B cell (primary cell): Measurements from ENCODE around the gene DZANK1. TPM values are rescaled to one million over a fixed set of nuclear protein-coding genes. Genes with fewer than 3 reads are reported as not detected.

Experiments
- ATAC-seq: fragments of 200-7000 bp; cut with Tn5 transposase; one replicate; pipeline ENCODE4 v1.10.0; 2021; ENCODE audit warnings: low read depth, mild to moderate bottlenecking, moderate number of reproducible peaks, moderate library complexity
- CTCF ChIA-PET: fragments of 350-600 bp; sonication (Branson Sonifier 250); formaldehyde crosslinking; loops from one replicate; lab custom pipeline; 2021; ENCODE audit warnings: antibody characterized with exemption, inconsistent platforms; lab: Charles Lee
- POLR2A ChIA-PET: fragments of 350-600 bp; sonication (Branson Sonifier 250); formaldehyde crosslinking; loops from one replicate; lab custom pipeline; 2021; ENCODE audit warnings: antibody characterized with exemption; lab: Charles Lee
- DNase-seq: peaks from one replicate; pipeline ENCODE4 v3.0.0; 2013
- H2AFZ ChIP-seq: 2 replicates; pipeline ENCODE4 v1.6.1; 2012; ENCODE audit warnings: mild to moderate bottlenecking, low read depth, low read length; ENCODE audit not compliant: insufficient read depth, poor library complexity, severe bottlenecking
- H3K27ac ChIP-seq, 2 donors: 1 replicate in 1 of 2; 2 replicates in 1 of 2; pipeline ENCODE4 v1.5.1; 2012 to 2013; ENCODE audit warnings: low read length in 2 of 2, mild to moderate bottlenecking in 2 of 2, moderate library complexity in 1 of 2
- H3K27me3 ChIP-seq, 4 experiments: fragments of 200-600 bp in 1 of 4; sonication (generic) in 1 of 4; replicated peaks in 1 of 4; 1 replicate in 2 of 4; 2 replicates in 2 of 4; pipeline versions ENCODE4 v1.6.1 to v1.7.0; 2013 to 2016; ENCODE audit warnings: low read length in 3 of 4, mild to moderate bottlenecking in 2 of 4, mixed read lengths in 1 of 4, moderate library complexity in 1 of 4; ENCODE audit not compliant: insufficient read depth in 4 of 4, control insufficient read depth in 3 of 4; ENCODE audit errors: control extremely low read depth in 1 of 4
- H3K36me3 ChIP-seq, 2 experiments: replicated peaks in 1 of 2; 1 replicate in 1 of 2; 2 replicates in 1 of 2; pipeline versions ENCODE4 v1.6.1 to v1.7.1; 2013; ENCODE audit warnings: low read length in 1 of 2; ENCODE audit not compliant: insufficient read depth in 2 of 2, control insufficient read depth in 1 of 2; ENCODE audit errors: control extremely low read depth in 1 of 2, extremely low read depth in 1 of 2
- H3K4me1 ChIP-seq, 2 donors: fragments of 200-600 bp in 1 of 2; sonication (generic) in 1 of 2; 1 replicate in 1 of 2; 2 replicates in 1 of 2; pipeline versions ENCODE4 v1.5.1 to v1.6.1; 2013 to 2017; ENCODE audit warnings: low read length in 2 of 2; ENCODE audit not compliant: control insufficient read depth in 2 of 2, insufficient read depth in 2 of 2
- H3K4me2 ChIP-seq: replicated peaks from 2 replicates; pipeline ENCODE3; 2012; ENCODE audit warnings: mild to moderate bottlenecking, low read depth, low read length; ENCODE audit not compliant: poor library complexity, severe bottlenecking
- H3K4me3 ChIP-seq, 5 experiments: fragments of 200-600 bp in 1 of 5; sonication (generic) in 1 of 5; 1 replicate in 3 of 5; 2 replicates in 2 of 5; pipeline versions ENCODE4 v1.5.1 to v1.7.0; 2011 to 2016; ENCODE audit warnings: low read length in 4 of 5, mild to moderate bottlenecking in 4 of 5, low read depth in 2 of 5, control low read depth in 1 of 5, moderate library complexity in 1 of 5; ENCODE audit not compliant: insufficient read depth in 1 of 5; ENCODE audit errors: control extremely low read depth in 1 of 5, extremely low read depth in 1 of 5
- H3K79me2 ChIP-seq: fragments of 200-600 bp; sonication (generic); one replicate; pipeline ENCODE4 v1.6.0; 2016; ENCODE audit warnings: low read length; ENCODE audit not compliant: control insufficient read depth, insufficient read depth
- H3K9ac ChIP-seq: fragments of 200-600 bp; sonication (generic); 2 replicates; pipeline ENCODE4 v1.6.1; 2017; ENCODE audit warnings: mild to moderate bottlenecking, low read length, moderate library complexity
- H3K9me3 ChIP-seq, 3 donors: one replicate each; pipeline versions ENCODE4 v1.6.1 to v1.7.1; 2013; ENCODE audit warnings: low read length in 2 of 3; ENCODE audit not compliant: control insufficient read depth in 2 of 3, insufficient read depth in 1 of 3; ENCODE audit errors: control extremely low read depth in 1 of 3
- H4K20me1 ChIP-seq: 2 replicates; pipeline ENCODE4 v1.6.0; 2012; ENCODE audit warnings: mild to moderate bottlenecking, low read length; ENCODE audit not compliant: insufficient read depth, control insufficient read depth, poor library complexity, severe bottlenecking
- H3K27ac Mint-ChIP-seq: one replicate; pipeline ENCODE4 v1.8.0; 2021; ENCODE audit warnings: mixed read lengths
- H3K27me3 Mint-ChIP-seq: one replicate; pipeline ENCODE4 v1.8.0; 2021; ENCODE audit warnings: mixed read lengths
- H3K4me1 Mint-ChIP-seq: one replicate; pipeline ENCODE4 v1.8.0; 2021; ENCODE audit warnings: mixed read lengths
- H3K4me3 Mint-ChIP-seq: one replicate; pipeline ENCODE4 v1.8.0; 2021; ENCODE audit warnings: mixed read lengths
- H3K9me3 Mint-ChIP-seq: one replicate; pipeline ENCODE4 v1.8.0; 2022; ENCODE audit warnings: mixed read lengths; ENCODE audit not compliant: insufficient read depth
- EZH2 ChIP-seq: IDR thresholded peaks from 2 replicates; pipeline ENCODE4 v1.6.1; 2012; ENCODE audit warnings: borderline replicate concordance, low read depth, mild to moderate bottlenecking, moderate library complexity, low read length; ENCODE audit not compliant: insufficient read depth, poor library complexity, severe bottlenecking
- WGBS: methylation state at CpG from one replicate; pipeline ENCODE4 v1.1.5; 2013; ENCODE audit warnings: missing lambda C conversion rate; ENCODE audit not compliant: insufficient coverage; 5-methylcytosine and 5-hydroxymethylcytosine counted together
- intact Hi-C: fragments of 100-400 bp; cut with micrococcal nuclease; formaldehyde crosslinking; loops from one replicate; pipeline ENCODE4 v1.10.0; 2022
- polyA plus RNA-seq: library from polyadenylated mRNA; depleted of rRNA; stranded (reverse); fragments of >200 nt; gene quantifications from 2 replicates; pipeline ENCODE4 v1.2.3, GENCODE V29; 2012
- total RNA-seq, 2 donors: library from RNA; stranded (reverse); fragments of 120-200 nt in 1 of 2; gene quantifications; 1 replicate in 1 of 2; 2 replicates in 1 of 2; pipeline versions ENCODE4 v1.2.3 to v1.2.4, GENCODE V29; 2013 to 2022
- TF ChIP-seq, protein P1 (sequence below): fragments of 200-600 bp; IDR thresholded peaks from one replicate; pipeline ENCODE4 v1.8.0; 2022; ENCODE audit warnings: antibody characterized with exemption, mild to moderate bottlenecking

The DZANK1 gene
- total and polyA plus RNA-seq, 2 donors (not counting 1 experiment from before 2014, with no cell fraction given): 2.8 to 5.6 TPM

DNA sequence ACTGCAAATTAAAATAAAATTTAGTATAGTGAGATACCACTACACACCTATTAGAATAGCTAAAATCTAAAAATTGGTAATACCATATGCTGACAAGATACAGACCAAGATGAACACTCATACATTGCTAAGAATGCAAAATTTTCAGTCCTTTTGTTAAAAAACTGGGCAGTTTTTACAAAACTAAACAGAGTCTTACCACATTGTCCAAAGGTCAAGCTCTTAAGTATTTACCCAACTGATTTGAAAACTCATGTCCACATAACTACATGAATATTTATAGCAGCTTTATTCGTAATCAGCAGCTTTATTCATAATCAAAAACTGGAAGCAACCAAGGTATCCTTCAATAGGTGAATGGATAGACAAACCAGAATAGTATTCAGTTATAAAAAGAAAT, 10.4 kb upstream of the DZANK1 start:
- H3K4me3 ChIP-seq: no peak overlapping the region
- no peaks in the 10 kb centered on the region for H3K9me3 ChIP-seq
- no peaks in the 10 kb centered on the region for H3K27me3 ChIP-seq
- H3K9me3 Mint-ChIP-seq: no peaks in the 10 kb centered on the region
- DNase-seq (no peak), ATAC-seq (no peak)
- H3K79me2 ChIP-seq: peaks cover under 1% of the 10 kb centered on the region
- no peak overlapping the region for H3K27ac Mint-ChIP-seq
- no peaks in the 10 kb centered on the region for H4K20me1 ChIP-seq
- ChIA-PET CTCF (interaction anchor here (0.6 kb wide), 1 partner anchor 1534 kb away, joined by 3 read pairs; no protein-coding TSS in a partner anchor), POLR2A (no interaction called here)
- H3K4me3 Mint-ChIP-seq: no peak overlapping the region
- H3K36me3 ChIP-seq: peaks cover 13 to 34% of the 10 kb centered on the region in 2 experiments
- WGBS: no CpG with 5 or more reads among the region's 1 CpG
- H2AFZ ChIP-seq: no peak overlapping the region
- no peaks in the 10 kb centered on the region for H3K4me1 Mint-ChIP-seq
- no peak overlapping the region for H3K9ac ChIP-seq
- H3K27ac ChIP-seq: no peak overlapping the region
- no peaks in the 10 kb centered on the region for H3K27me3 Mint-ChIP-seq
- H3K4me1 ChIP-seq: no peaks in the 10 kb centered on the region
- H3K4me2 ChIP-seq: no peak overlapping the region
- TF ChIP-seq EZH2: no peak
- TF ChIP-seq, protein P1, sequence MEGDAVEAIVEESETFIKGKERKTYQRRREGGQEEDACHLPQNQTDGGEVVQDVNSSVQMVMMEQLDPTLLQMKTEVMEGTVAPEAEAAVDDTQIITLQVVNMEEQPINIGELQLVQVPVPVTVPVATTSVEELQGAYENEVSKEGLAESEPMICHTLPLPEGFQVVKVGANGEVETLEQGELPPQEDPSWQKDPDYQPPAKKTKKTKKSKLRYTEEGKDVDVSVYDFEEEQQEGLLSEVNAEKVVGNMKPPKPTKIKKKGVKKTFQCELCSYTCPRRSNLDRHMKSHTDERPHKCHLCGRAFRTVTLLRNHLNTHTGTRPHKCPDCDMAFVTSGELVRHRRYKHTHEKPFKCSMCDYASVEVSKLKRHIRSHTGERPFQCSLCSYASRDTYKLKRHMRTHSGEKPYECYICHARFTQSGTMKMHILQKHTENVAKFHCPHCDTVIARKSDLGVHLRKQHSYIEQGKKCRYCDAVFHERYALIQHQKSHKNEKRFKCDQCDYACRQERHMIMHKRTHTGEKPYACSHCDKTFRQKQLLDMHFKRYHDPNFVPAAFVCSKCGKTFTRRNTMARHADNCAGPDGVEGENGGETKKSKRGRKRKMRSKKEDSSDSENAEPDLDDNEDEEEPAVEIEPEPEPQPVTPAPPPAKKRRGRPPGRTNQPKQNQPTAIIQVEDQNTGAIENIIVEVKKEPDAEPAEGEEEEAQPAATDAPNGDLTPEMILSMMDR: no peak
- intact Hi-C loops: no loop called here

DNA sequence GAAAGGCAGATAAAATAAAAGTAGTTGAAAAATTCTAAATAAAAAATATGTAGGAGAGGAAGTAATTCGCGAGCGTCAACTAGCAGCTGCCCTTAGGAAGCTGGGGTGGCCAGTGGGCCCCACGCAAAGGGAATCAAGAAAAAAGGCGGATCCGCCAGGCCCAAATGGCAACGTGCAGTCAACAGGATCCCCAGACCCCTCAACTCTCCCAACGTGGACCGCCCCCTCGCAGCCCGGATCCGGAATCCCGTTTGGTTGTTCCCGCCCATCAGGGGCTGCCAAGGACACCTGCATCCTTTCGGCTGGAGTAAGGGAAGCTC, 296 bp downstream of the DZANK1 start:
- intact Hi-C loops: loop anchor here (2.0 to 10.0 kb wide), 3 partner anchors 502 to 1894 kb away; partner anchors contain the start of genes KIF16B, MGME1, NAA20 and SNX5
- Mint-ChIP-seq H3K4me3 (peak overlapping the region; percentile 97), H3K4me1 (peaks cover 25% of the 10 kb centered on the region), H3K27me3 (no peaks in the 10 kb centered on the region), H3K9me3 (no peaks in the 10 kb centered on the region), H3K27ac (peak overlapping the region; percentile 97)
- no peaks in the 10 kb centered on the region for H4K20me1 ChIP-seq
- TF ChIP-seq, protein P1: no peak
- no peak for TF ChIP-seq EZH2
- H3K9ac ChIP-seq: peak overlapping the region; percentile 90
- peak overlapping the region; percentile 54 to 97 (median 85) for H3K4me3 ChIP-seq
- ChIA-PET CTCF (interaction anchor here (1.0 to 2.4 kb wide), 4 partner anchors 9 to 178 kb away, joined by 3 to 20 read pairs (median 4); partner anchors contain the start of genes SEC23B and ZNF133), POLR2A (interaction anchor here (0.8 to 2.2 kb wide), 7 partner anchors 30 to 962 kb away, joined by 3 to 26 read pairs (median 4); partner anchors contain the start of genes KAT14, PET117, RBBP9 and SEC23B)
- DNase-seq (no peak), ATAC-seq (no peak)
- H3K27ac ChIP-seq: peak overlapping the region; percentile 39 to 81
- peaks cover 0 to 11% of the 10 kb centered on the region in 2 experiments for H3K36me3 ChIP-seq
- peaks cover 6% of the 10 kb centered on the region for H3K79me2 ChIP-seq
- H3K9me3 ChIP-seq: no peaks in the 10 kb centered on the region
- H3K4me2 ChIP-seq: peak overlapping the region; percentile 83
- H3K27me3 ChIP-seq: no peaks in the 10 kb centered on the region
- H3K4me1 ChIP-seq: peaks cover 12 to 15% of the 10 kb centered on the region in 2 donors
- peak overlapping the region; percentile 89 for H2AFZ ChIP-seq
- whole genome bisulfite sequencing: 0% methylated on average over 15 of the region's 15 CpGs
